Gastrocnemius medialis (tissue), 4 donors: ENCODE data around the gene VSIG1. TPM values are rescaled to one million over a fixed set of nuclear protein-coding genes. Genes with fewer than 3 reads are reported as not detected.

Source experiments
- ATAC-seq, 2 donors: fragments of 150-250 bp; one replicate each; pipeline ENCODE4 v1.9.1; 2016
- DNase-seq, 2 donors: peaks; one replicate each; pipeline ENCODE4 v3.0.0-alpha.2; 2019
- H3K27ac ChIP-seq, 4 donors: fragments of 200-600 bp; sonication (generic); 1 replicate in 1 of 4; 2 replicates in 3 of 4; pipeline ENCODE4 v1.5.1; 2016 to 2018; ENCODE audit warnings: mild to moderate bottlenecking in 2 of 4, moderate library complexity in 1 of 4
- H3K27me3 ChIP-seq, 3 donors: fragments of 200-600 bp; sonication (generic) in 2 of 3; 1 replicate in 1 of 3; 2 replicates in 2 of 3; pipeline versions ENCODE4 v1.5.1 to v1.6.0; 2016 to 2019; ENCODE audit warnings: mild to moderate bottlenecking in 1 of 3, moderate library complexity in 1 of 3
- H3K36me3 ChIP-seq, 2 donors: fragments of 200-600 bp; sonication (generic) in 1 of 2; one replicate each; pipeline ENCODE4 v1.5.1; 2017 to 2018
- H3K4me1 ChIP-seq, 2 donors: fragments of 200-600 bp; sonication (generic) in 1 of 2; one replicate each; pipeline ENCODE4 v1.5.1; 2016 to 2017; ENCODE audit warnings: mild to moderate bottlenecking in 2 of 2
- H3K4me3 ChIP-seq, 4 donors: fragments of 200-600 bp; sonication (generic) in 3 of 4; 1 replicate in 1 of 4; 2 replicates in 3 of 4; pipeline ENCODE4 v1.5.1; 2016 to 2019; ENCODE audit warnings: mild to moderate bottlenecking in 2 of 4
- H3K9me3 ChIP-seq, 3 donors: fragments of 200-600 bp; sonication (generic) in 2 of 3; 1 replicate in 1 of 3; 2 replicates in 2 of 3; pipeline ENCODE4 v1.5.1; 2016 to 2019
- CTCF ChIP-seq, 5 experiments: fragments of 450-650 bp in 3 of 5; fragments of 200-600 bp in 2 of 5; sonication (generic) in 2 of 5; IDR thresholded peaks in 4 of 5; conservative IDR thresholded peaks in 1 of 5; 1 replicate in 4 of 5; 2 replicates in 1 of 5; pipeline ENCODE4 v1.5.1; 2016 to 2019; ENCODE audit warnings: antibody characterized with exemption in 5 of 5, mild to moderate bottlenecking in 3 of 5, moderate library complexity in 3 of 5
- POLR2A ChIP-seq, 2 donors: fragments of 450-650 bp; IDR thresholded peaks; one replicate each; pipeline ENCODE4 v1.6.1; 2017; ENCODE audit warnings: antibody characterized with exemption in 2 of 2, mild to moderate bottlenecking in 2 of 2, moderate library complexity in 2 of 2
- in situ Hi-C, 4 donors: fragments of 200-750 bp; cut with MboI; loops; one replicate each; pipeline versions ENCODE4 v1.15.0 to v1.8.0; 2017; ENCODE audit warnings: low sequenced_read_pairs in 4 of 4
- intact Hi-C: fragments of 100-400 bp; cut with DNase I; formaldehyde crosslinking; loops from one replicate; pipeline ENCODE4 v1.15.1; 2023; ENCODE audit warnings: low total_unique reads
- total RNA-seq, 4 donors: library from RNA; depleted of rRNA; stranded (reverse); fragments of >200 nt; gene quantifications; one replicate each; pipeline versions ENCODE4 v1.1.0 to v1.2.3, GENCODE V29; 2016

The VSIG1 gene
- total RNA-seq, 4 donors from 2014 or later, result not detected

GRCh38 chrX:108117988-108118387 is 73.1 kb downstream of the VSIG1 start:
- peaks cover 5 to 21% of the 10 kb centered on the region in 2 donors for H3K4me1 ChIP-seq
- H3K4me3 ChIP-seq, result no peak overlapping the region
- ATAC-seq (no peak), DNase-seq (no peak)
- no peaks in the 10 kb centered on the region for H3K36me3 ChIP-seq
- intact Hi-C loops (no loop called here), in situ Hi-C loops (no loop called here)
- no peaks in the 10 kb centered on the region for H3K9me3 ChIP-seq
- TF ChIP-seq CTCF (IDR thresholded peaks at IDR 0.05 in 4 of 5, conservative IDR thresholded peaks at IDR 0.05 in 1 of 5) (no peak), POLR2A (IDR thresholded peaks at IDR 0.05) (no peak)
- no peaks in the 10 kb centered on the region for H3K27me3 ChIP-seq
- H3K27ac ChIP-seq, result no peak overlapping the region

- DNase-seq, result no peak
- H3K36me3 ChIP-seq, result no peaks in the 10 kb centered on the region
- intact Hi-C loops, result loop anchor here (5.0 kb wide), 1 partner anchor 1509 kb away; the partner anchor contains the start of gene RADX
- H3K4me3 ChIP-seq, result no peak overlapping the region
- H3K4me1 ChIP-seq, result peaks cover 5 to 27% of the 10 kb centered on the region in 2 donors
- in situ Hi-C loops, result no loop called here
- ATAC-seq, result no peak
- no peaks in the 10 kb centered on the region for H3K9me3 ChIP-seq
- H3K27ac ChIP-seq, result no peak overlapping the region
- no peaks in the 10 kb centered on the region for H3K27me3 ChIP-seq
- no peak for TF ChIP-seq POLR2A (IDR thresholded peaks at IDR 0.05)
- no peak for TF ChIP-seq CTCF (IDR thresholded peaks at IDR 0.05 in 4 of 5, conservative IDR thresholded peaks at IDR 0.05 in 1 of 5)
These were observed 76.4 kb downstream of the VSIG1 start for GRCh38 chrX:108121291-108121690.

GRCh38 chrX:108122748-108123147 is 77.9 kb downstream of the VSIG1 start:
- TF ChIP-seq POLR2A (IDR thresholded peaks at IDR 0.05) (no peak), CTCF (IDR thresholded peaks at IDR 0.05 in 4 of 5, conservative IDR thresholded peaks at IDR 0.05 in 1 of 5) (no peak)
- Histone ChIP-seq H3K27me3 (no peaks in the 10 kb centered on the region), H3K4me1 (peaks cover 5 to 22% of the 10 kb centered on the region in 2 donors), H3K4me3 (no peak overlapping the region), H3K27ac (peak overlapping the region in 3 of 4 donors; percentile 33 to 46 (median 38)), H3K36me3 (no peaks in the 10 kb centered on the region), H3K9me3 (no peaks in the 10 kb centered on the region)
- in situ Hi-C loops (no loop called here), intact Hi-C loops (loop anchor here (5.0 kb wide), 1 partner anchor 1510 kb away; the partner anchor contains the start of gene RADX)
- DNase-seq (no peak), ATAC-seq (no peak)

GRCh38 chrX:108123591-108124366 is 78.9 kb downstream of the VSIG1 start:
- Histone ChIP-seq H3K27me3 (no peaks in the 10 kb centered on the region), H3K4me3 (no peak overlapping the region), H3K9me3 (no peaks in the 10 kb centered on the region), H3K27ac (peak overlapping the region in 3 of 4 donors; percentile 12 to 46 (median 38)), H3K4me1 (peaks cover 5 to 19% of the 10 kb centered on the region in 2 donors), H3K36me3 (no peaks in the 10 kb centered on the region)
- no peak for TF ChIP-seq CTCF (IDR thresholded peaks at IDR 0.05 in 4 of 5, conservative IDR thresholded peaks at IDR 0.05 in 1 of 5)
- no peak for TF ChIP-seq POLR2A (IDR thresholded peaks at IDR 0.05)
- DNase-seq (peak in 1 of 2 donors; percentile 13), ATAC-seq (peak in 1 of 2 donors; percentile 80)
- intact Hi-C loops (loop anchor here (5.0 kb wide), 1 partner anchor 1511 kb away; the partner anchor contains the start of gene RADX), in situ Hi-C loops (no loop called here)
